ENCODE results near the gene HIVEP1. TPM values are rescaled to one million over a fixed set of nuclear protein-coding genes. Genes with fewer than 3 reads are reported as not detected.
"Not testable (repeated sequence)": the region's sequence is repeated elsewhere in the genome, so short reads cannot be mapped to it uniquely, and the experiment has no call there.

Gene HIVEP1
- polyA plus RNA-seq, 4 donors: 22.6 to 25.8 (median 23.8) TPM

DNA sequence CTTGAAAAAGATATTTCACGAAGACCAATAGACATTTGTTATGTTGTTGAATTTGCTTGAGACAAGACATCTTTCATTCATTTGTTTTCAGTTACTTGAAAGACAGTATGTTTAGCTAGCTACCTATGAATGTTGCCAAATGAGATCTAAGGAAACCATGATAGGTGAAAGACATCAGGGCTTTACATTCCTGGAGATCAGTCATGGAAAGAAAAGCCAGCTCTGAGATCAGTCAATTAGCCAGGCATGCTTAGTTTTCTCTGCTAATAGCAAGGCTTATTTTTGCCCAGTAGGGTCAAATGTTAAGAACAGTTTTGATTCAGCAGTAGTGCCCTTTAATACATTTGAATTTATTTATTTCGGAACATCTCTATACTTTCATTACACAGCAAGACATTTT, 161.5 kb downstream of the HIVEP1 start:
- DNase-seq (ENCODE audit: low read depth in 4 of 4, low spot score in 3 of 4): no peak

GRCh38 chr6:12174878-12175277, 162.8 kb downstream of the HIVEP1 start:
- DNase-seq (ENCODE audit: low read depth in 4 of 4, low spot score in 3 of 4): no peak

DNA sequence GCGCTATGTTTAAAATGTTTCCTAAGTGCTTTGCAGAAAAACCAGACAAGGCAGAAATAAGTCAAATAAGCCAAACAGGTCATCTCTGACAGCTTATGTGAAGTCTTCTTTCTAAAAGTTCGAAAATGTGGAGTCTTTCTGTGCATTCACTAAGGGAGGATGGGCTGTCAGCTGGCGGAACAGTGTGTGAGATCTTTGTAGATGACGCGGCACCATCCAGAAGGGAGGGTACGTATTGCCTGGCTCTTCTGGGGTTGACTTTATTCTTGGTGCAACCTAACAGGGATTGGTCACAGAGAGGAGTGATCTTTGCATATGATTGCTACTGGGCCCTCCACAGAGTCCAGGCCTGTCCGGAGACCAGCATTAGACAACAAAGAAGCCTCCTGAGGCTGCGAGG, 163.5 kb downstream of the HIVEP1 start:
- DNase-seq (ENCODE audit: low read depth in 4 of 4, low spot score in 3 of 4): no peak

GRCh38 chr6:12176782-12177181, 164.7 kb downstream of the HIVEP1 start:
- DNase-seq (ENCODE audit: low read depth in 4 of 4, low spot score in 3 of 4): not testable (repeated sequence)

DNA sequence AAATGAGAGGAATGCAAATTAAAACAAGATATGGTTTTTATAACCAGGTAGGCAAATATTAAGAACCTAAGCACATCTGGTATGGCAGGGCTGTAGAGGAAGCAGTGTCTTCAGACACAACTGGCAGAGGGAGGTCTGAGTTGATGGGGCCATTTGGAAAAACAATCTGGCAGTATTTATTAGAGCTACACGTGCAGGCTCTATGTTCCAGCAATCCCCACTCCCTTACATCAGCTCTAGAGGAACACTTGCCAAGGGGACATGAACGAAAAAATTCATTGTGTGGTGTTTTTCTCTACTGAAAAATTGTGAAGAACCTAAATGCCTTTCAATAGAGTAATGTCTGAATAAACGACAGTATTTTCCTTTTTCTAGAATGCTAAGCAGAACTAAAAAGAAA, 166.4 kb downstream of the HIVEP1 start:
- DNase-seq (ENCODE audit: low read depth in 4 of 4, low spot score in 3 of 4): no peak

DNA sequence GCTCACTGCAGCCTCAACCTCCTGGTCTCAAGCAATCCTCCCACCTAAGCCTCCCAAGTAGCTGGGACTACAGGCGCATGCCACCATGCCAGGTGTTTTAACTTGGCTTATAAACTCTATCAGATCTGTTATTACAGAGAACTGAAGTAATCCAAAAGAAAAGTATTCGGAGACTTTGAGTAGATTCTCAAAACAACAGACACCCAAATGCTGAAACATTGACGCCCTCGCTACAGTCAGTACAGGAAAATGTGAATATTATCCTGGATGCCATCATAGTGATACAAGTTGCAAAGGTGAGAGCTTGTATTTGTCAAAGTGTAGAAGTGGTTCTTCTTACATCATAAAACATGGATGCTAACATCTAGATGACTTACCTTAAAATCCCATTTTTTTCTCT, 169.4 kb downstream of the HIVEP1 start:
- no peak for DNase-seq (ENCODE audit: low read depth in 4 of 4, low spot score in 3 of 4)

DNA sequence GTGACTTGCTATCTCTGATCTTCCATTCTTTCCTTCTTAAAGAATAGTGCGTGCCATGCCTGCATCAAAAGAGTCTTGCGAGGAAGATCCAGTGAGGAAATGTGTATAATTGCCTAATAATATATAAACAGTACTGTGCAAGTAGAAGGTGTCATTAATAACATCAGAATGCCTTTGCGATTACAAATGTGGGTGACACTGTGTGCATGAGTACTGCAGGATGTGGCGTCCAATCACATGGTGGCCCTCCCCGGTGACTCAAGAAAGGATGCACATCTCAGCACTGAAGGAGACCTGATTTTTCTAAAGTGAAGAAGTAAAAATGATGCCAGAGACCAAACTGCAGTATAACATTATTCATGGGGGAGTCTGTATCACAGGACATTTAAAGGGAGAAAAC, 170.6 kb downstream of the HIVEP1 start:
- DNase-seq (ENCODE audit: low read depth in 4 of 4, low spot score in 3 of 4): no peak

DNA sequence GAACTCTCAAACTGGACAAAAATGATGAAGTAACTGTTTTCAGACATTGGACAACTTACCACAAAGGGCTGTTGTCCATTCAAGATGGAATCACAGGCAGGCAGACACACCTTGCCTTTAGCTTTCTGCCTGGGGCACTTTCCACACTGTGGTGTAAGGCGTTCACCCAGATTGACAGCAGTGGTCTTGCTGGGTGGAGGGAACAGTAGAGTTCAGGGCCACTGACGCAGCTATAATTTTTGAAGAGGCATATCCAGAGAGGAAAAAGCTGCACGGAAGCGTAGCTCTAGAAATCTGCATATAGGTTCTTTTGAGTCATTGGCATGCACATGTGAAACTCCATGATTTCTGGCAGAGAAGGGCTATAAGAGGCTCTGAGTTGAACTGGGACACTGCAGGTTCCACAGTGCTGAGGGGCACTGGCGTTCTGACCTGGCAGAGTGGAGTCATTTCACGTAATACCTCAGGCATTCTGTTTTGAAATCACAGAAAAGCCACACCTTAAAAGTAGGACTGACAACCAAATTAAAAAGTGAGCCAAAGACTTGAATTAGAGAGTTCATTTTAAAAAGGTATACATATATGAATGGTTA, 173.1 kb downstream of the HIVEP1 start:
- no peak for DNase-seq (ENCODE audit: low read depth in 4 of 4, low spot score in 3 of 4)

- DNase-seq (ENCODE audit: low read depth in 4 of 4, low spot score in 3 of 4): no peak
These were observed 174.4 kb downstream of the HIVEP1 start for GRCh38 chr6:12186528-12186927.

GRCh38 chr6:12189150-12189549, 177.0 kb downstream of the HIVEP1 start:
- no peak for DNase-seq (ENCODE audit: low read depth in 4 of 4, low spot score in 3 of 4)

DNA sequence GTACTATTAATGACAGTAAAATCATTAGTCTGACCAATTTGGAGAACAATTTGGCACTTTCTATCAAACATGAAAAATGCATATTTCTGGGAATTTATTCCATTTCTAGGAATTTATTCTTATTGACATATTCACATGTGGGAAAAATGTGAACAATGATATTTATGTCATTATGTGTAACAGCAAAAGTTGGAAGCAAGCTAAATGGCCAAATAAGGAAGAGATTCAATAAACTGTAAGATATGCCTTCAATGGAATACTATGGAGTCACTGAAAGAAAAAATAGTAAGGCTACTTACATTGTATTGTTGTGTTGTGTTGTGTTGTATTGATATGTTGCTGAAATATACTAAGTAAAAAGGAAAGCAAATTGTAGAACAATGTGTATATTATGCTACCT, 177.5 kb downstream of the HIVEP1 start:
- no peak for DNase-seq (ENCODE audit: low read depth in 4 of 4, low spot score in 3 of 4)

DNA sequence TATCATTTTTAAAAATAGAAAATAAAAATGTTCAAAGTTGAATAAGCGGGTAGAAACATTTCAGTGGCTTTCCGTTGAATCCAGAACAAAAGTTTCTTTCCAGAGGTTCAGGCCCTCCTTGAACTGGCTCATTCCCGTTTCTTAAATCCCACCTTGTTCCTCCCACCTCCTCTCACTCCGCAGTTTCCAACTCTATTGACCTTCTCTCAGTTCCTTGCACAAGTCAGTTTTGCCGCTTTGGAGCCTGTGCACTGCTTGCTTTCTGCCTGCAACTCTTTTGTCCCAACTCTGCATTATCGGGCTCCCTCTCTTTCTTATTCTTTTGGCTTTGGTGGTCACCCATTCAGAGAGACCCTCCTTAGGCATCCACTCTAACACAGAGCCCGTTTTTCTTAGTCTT, 178.1 kb downstream of the HIVEP1 start:
- DNase-seq (ENCODE audit: low read depth in 4 of 4, low spot score in 3 of 4): no peak

- no peak for DNase-seq (ENCODE audit: low read depth in 4 of 4, low spot score in 3 of 4)
These were observed 184.3 kb downstream of the HIVEP1 start for GRCh38 chr6:12196326-12196936.

DNA sequence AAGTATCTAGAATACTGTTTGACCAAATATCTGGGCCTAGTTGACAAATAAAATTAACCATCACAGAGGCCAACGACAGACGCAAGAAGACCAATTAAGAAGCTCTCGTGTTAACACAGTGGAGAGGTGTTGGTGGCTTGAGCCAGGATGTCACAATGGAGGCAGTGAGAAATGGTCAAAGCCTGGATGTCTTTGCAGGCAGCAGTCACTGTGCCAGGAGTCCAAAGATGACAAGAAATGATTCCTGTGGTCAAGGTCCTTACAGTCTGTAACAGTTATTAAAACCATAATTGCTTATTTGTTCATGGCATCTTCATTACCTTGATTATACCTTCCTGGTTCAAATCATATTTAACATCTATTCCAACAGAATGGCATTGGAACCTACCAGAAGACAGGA, 186.7 kb downstream of the HIVEP1 start:
- no peak for DNase-seq (ENCODE audit: low read depth in 4 of 4, low spot score in 3 of 4)

- DNase-seq (ENCODE audit: low read depth in 4 of 4, low spot score in 3 of 4): no peak
These were observed 188.0 kb downstream of the HIVEP1 start for GRCh38 chr6:12200015-12200564.

DNA sequence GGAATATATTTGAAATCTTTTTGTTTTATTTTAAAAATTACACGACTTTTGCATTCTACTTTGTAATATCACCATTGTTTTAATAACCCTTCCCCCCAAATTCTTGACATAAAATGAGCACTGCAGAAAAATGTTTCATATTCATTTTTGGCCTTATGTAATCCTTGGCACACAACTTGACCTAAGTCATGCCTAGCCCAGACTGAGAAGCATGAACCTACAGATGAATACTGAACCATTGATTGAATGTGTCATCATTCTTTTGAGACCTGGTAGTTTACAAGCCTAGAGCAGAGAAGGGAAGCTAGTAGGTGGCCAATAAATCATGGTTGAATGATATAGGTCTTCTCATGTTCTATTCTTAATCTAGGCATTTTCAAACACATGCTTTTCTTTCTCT, 188.6 kb downstream of the HIVEP1 start:
- no peak for DNase-seq (ENCODE audit: low read depth in 4 of 4, low spot score in 3 of 4)

DNA sequence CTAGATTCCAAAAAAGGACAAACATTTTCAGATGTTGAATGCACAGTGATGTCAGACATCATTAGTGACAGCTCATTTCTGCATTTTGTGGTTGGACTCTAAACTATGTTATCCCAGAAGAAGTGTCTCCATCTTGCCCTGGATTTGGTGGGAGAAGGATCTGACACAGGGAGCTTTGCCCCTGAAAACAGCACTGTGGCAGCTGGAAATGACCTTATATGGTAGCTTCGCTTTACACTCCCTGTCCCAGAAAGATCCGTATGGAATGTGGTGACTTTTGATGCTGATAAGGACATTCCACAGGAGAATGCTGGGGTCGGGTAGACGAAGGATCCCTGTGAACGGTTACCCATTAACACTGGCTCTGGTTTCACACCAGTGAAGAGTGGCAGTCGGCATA, 190.9 kb downstream of the HIVEP1 start:
- DNase-seq (ENCODE audit: low read depth in 4 of 4, low spot score in 3 of 4): peak in 3 of 4 donors; percentile 2 to 20 (median 14)

GRCh38 chr6:12208190-12208589, 196.1 kb downstream of the HIVEP1 start:
- DNase-seq (ENCODE audit: low read depth in 4 of 4, low spot score in 3 of 4): no peak

- no peak for DNase-seq (ENCODE audit: low read depth in 4 of 4, low spot score in 3 of 4)
These were observed 196.6 kb downstream of the HIVEP1 start for GRCh38 chr6:12208673-12209072.

All from left renal pelvis (tissue), 4 donors.